Vagina (tissue), 2 donors: Measurements from ENCODE around the gene VIPR2. TPM values are rescaled to one million over a fixed set of nuclear protein-coding genes. Genes with fewer than 3 reads are reported as not detected.

Experiments
- DNase-seq, 2 donors: peaks; one replicate each; pipeline ENCODE4 v3.0.0-alpha.2; 2017; ENCODE audit errors: extremely low spot score in 2 of 2
- H3K27ac ChIP-seq: fragments of 200-600 bp; sonication (generic); one replicate; pipeline ENCODE4 v1.5.1; 2019
- H3K27me3 ChIP-seq: fragments of 200-600 bp; sonication (generic); one replicate; pipeline ENCODE4 v1.5.1; 2019
- H3K36me3 ChIP-seq, 2 donors: fragments of 200-600 bp; sonication (generic); one replicate each; pipeline ENCODE4 v1.5.1; 2017 to 2019
- H3K4me1 ChIP-seq: fragments of 200-600 bp; sonication (generic); one replicate; pipeline ENCODE4 v1.5.1; 2019
- H3K4me3 ChIP-seq, 2 donors: fragments of 200-600 bp; sonication (generic); 1 replicate in 1 of 2; 2 replicates in 1 of 2; pipeline ENCODE4 v1.5.1; 2016 to 2019
- H3K9me3 ChIP-seq: fragments of 200-600 bp; sonication (generic); one replicate; pipeline ENCODE4 v1.5.1; 2019
- POLR2A ChIP-seq, 2 donors: fragments of 450-650 bp; IDR thresholded peaks; one replicate each; pipeline ENCODE4 v1.6.1; 2017; ENCODE audit warnings: antibody characterized with exemption in 2 of 2, mild to moderate bottlenecking in 2 of 2, moderate library complexity in 2 of 2
- POLR2AphosphoS5 ChIP-seq, 2 donors: sonication (generic); formaldehyde crosslinking; IDR thresholded peaks; one replicate each; pipeline ENCODE4 v1.9.0; 2017; ENCODE audit warnings: antibody characterized with exemption in 2 of 2, mild to moderate bottlenecking in 2 of 2, low read depth in 1 of 2; ENCODE audit not compliant: insufficient read depth in 1 of 2
- intact Hi-C: fragments of 100-400 bp; cut with DNase I; formaldehyde crosslinking; loops from one replicate; pipeline ENCODE4 v1.15.1; 2023
- total RNA-seq: library from RNA; depleted of rRNA; stranded (reverse); fragments of >200 nt; gene quantifications from one replicate; pipeline ENCODE4 v1.2.3, GENCODE V29; 2016
- TF ChIP-seq, protein P1 (sequence below), 3 experiments: fragments of 450-650 bp in 2 of 3; fragments of 200-600 bp in 1 of 3; sonication (generic) in 1 of 3; IDR thresholded peaks; one replicate each; pipeline ENCODE4 v1.5.1; 2017 to 2019; ENCODE audit warnings: antibody characterized with exemption in 3 of 3, mild to moderate bottlenecking in 2 of 3, moderate library complexity in 2 of 3

VIPR2 gene
- total RNA-seq, 1 donor from 2014 or later, result 11.3 TPM

DNA sequence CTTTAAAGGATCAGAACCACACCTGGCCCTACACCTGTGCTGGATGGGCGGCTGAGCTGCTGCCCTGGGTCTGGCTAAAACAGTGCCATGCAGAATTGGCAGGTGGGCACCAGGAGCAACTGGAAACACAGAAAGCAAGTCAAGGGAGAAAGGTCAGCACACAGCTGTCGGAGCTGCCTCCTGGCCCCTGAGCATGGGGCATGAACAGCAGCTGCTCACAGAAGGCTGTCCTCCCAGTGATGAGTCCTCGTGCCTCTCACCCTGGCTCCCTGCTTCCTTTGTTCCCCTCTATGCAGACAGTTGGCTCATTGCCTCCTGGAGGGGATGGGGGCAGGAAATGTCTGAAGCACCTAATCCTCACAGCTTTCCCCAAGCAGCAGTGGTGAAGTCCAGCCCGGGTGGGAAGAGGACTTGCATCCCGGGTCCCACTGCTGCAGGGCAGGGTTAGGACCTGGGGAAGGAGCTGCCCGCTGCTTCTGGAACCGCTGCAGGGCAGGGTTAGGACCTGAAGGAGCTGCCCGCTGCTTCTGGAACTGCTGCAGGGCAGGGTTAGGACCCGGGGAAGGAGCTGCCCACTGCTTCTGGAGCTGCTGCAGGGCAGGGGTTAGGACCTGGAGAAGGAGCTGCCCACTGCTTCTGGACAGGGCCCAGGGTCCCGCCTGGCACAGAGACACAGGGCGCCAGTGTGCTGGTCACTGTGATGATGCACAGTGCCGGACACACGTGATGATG lies 37.3 kb downstream of the VIPR2 start:
- H3K27ac ChIP-seq, result no peak overlapping the region
- no peaks in the 10 kb centered on the region for H3K36me3 ChIP-seq
- H3K4me3 ChIP-seq, result no peak overlapping the region
- no peak for TF ChIP-seq POLR2AphosphoS5 (IDR thresholded peaks at IDR 0.05; ENCODE audit: insufficient read depth in 1 of 2, low read depth in 1 of 2)
- TF ChIP-seq, protein P1, sequence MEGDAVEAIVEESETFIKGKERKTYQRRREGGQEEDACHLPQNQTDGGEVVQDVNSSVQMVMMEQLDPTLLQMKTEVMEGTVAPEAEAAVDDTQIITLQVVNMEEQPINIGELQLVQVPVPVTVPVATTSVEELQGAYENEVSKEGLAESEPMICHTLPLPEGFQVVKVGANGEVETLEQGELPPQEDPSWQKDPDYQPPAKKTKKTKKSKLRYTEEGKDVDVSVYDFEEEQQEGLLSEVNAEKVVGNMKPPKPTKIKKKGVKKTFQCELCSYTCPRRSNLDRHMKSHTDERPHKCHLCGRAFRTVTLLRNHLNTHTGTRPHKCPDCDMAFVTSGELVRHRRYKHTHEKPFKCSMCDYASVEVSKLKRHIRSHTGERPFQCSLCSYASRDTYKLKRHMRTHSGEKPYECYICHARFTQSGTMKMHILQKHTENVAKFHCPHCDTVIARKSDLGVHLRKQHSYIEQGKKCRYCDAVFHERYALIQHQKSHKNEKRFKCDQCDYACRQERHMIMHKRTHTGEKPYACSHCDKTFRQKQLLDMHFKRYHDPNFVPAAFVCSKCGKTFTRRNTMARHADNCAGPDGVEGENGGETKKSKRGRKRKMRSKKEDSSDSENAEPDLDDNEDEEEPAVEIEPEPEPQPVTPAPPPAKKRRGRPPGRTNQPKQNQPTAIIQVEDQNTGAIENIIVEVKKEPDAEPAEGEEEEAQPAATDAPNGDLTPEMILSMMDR (IDR thresholded peaks at IDR 0.05), result no peak
- TF ChIP-seq POLR2A (IDR thresholded peaks at IDR 0.05), result no peak
- no peaks in the 10 kb centered on the region for H3K27me3 ChIP-seq
- intact Hi-C loops, result no loop called here
- H3K9me3 ChIP-seq, result no peaks in the 10 kb centered on the region
- peaks cover 6% of the 10 kb centered on the region for H3K4me1 ChIP-seq
- no peak for DNase-seq

DNA sequence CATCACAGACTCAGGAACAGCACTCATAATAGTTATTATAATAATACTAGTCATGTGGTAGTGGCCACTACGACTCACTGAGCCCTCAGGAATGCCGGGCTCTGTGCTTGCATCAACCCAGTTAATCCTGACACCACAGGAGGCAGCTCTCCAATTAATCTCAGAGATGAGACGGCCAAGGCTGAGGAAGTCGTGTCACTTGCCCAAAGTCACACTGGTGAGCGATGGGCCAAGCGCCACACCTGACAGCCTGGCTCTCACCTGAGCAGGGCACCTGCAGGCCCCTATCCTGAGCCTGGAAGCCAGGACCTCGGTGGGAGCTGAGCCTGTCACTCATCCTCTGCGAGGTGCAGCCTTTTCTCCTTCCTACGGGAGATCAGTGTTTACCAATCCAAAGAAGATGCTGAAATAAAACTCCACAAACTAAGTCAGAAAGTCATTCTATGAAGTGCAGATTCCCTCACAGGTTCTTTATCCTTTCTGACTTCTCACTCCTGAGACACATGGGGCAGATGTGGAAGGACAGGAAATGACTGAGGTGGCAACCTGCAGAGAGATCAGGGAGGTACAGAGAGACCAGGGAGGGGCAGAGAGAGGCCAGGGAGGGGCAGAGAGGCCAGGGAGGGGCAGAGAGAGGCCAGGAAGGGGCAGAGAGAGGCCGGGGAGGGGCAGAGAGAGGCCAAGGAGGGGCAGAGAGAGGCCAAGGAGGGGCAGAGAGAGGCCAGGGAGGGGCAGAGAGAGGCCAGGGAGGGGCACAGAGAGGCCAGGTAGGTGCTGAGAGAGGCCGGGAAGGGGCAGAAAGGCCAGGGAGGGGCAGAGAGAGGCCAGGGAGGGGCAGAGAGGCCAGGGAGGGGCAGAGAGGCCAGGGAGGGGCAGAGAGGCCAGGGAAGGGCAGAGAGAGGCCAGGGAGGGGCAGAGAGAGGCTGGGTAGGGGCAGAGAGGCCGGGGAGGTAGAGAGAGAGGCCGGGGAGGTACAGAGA lies 38.5 kb downstream of the VIPR2 start:
- H3K27me3 ChIP-seq, result no peaks in the 10 kb centered on the region
- no peak overlapping the region for H3K4me3 ChIP-seq
- no peak overlapping the region for H3K27ac ChIP-seq
- DNase-seq, result no peak
- H3K9me3 ChIP-seq, result no peaks in the 10 kb centered on the region
- H3K36me3 ChIP-seq, result no peaks in the 10 kb centered on the region
- TF ChIP-seq, protein P1 (IDR thresholded peaks at IDR 0.05), result no peak
- TF ChIP-seq POLR2AphosphoS5 (IDR thresholded peaks at IDR 0.05; ENCODE audit: insufficient read depth in 1 of 2, low read depth in 1 of 2) (no peak), POLR2A (IDR thresholded peaks at IDR 0.05) (no peak)
- intact Hi-C loops, result no loop called here
- H3K4me1 ChIP-seq, result peaks cover 6% of the 10 kb centered on the region

DNA sequence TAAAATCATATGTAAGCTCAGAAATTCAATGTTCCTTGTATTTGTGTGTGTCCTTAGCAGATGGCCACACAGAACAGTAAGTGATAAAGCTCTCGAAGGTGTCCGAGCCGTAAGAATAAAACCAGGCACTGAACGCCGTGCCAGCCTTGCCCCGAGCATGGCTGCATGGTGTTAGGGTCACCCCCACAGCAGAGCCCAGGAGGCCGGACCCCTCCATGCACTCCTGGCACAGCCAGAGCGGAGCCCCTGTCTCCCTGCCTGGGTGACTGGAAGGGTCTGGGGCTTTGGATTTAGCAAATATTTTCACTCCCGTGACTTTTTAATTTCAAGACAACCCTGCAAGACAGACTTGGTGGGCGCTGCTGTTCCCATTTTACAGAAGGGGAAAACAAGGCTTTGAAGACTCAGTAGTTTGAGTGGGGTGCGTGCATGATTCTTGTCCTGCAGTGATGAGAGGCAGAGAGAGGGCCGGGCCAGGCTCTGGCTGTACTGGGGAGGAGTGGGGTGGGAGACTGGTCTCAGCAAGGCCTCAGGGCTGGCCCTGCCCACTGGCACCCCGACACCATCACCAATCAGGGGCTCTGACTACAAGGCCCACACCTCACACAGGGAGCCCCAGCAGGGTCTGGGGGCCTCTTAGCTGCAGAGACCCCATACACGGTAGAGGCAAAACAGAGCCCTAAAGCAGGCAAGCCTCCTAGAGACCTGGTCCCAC lies 39.4 kb downstream of the VIPR2 start:
- Histone ChIP-seq H3K4me3 (no peak overlapping the region), H3K27ac (no peak overlapping the region), H3K27me3 (no peaks in the 10 kb centered on the region), H3K36me3 (no peaks in the 10 kb centered on the region), H3K4me1 (peaks cover 7% of the 10 kb centered on the region), H3K9me3 (no peaks in the 10 kb centered on the region)
- TF ChIP-seq POLR2A (IDR thresholded peaks at IDR 0.05) (no peak), POLR2AphosphoS5 (IDR thresholded peaks at IDR 0.05; ENCODE audit: insufficient read depth in 1 of 2, low read depth in 1 of 2) (no peak)
- TF ChIP-seq, protein P1 (IDR thresholded peaks at IDR 0.05), result no peak
- DNase-seq, result no peak
- intact Hi-C loops, result no loop called here

DNA sequence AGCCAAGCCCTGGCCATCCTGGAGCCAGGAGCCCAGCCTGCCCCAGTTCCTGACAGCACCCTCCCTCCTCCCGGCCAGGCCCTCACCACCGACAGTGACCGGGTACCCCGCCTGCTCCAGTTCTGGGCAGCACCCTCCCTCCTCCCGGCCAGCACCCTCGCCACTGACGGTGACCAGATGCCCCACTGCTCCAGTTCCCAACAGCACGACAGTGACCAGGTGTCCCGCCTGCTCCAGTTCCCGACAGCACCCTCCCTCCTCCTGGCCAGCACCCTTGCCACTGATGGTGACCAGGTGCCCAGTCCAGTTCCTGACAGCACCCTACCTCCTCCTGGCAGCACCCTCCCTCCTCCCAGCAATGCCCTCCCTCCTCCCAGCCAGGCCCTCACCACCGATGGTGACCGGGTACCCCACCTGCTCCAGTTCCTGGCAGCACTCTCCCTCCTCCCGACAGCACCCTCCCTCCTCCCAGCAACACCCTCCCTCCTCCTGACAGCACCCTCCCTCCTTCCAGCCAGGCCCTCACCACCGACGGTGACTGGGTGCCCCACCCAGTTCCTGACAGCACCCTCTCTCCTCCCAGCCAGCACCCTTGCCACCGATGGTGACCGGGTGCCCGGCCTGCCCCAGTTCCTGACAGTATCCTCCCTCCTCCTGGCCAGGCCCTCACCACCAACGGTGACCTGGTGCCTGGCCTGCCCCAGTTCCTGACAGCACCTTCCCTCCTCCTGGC lies 40.3 kb downstream of the VIPR2 start:
- no peaks in the 10 kb centered on the region for H3K9me3 ChIP-seq
- TF ChIP-seq POLR2A (IDR thresholded peaks at IDR 0.05) (no peak), POLR2AphosphoS5 (IDR thresholded peaks at IDR 0.05; ENCODE audit: insufficient read depth in 1 of 2, low read depth in 1 of 2) (no peak)
- TF ChIP-seq, protein P1 (IDR thresholded peaks at IDR 0.05), result no peak
- intact Hi-C loops, result no loop called here
- no peaks in the 10 kb centered on the region for H3K27me3 ChIP-seq
- no peak for DNase-seq
- peaks cover 16% of the 10 kb centered on the region for H3K4me1 ChIP-seq
- H3K4me3 ChIP-seq, result no peak overlapping the region
- no peaks in the 10 kb centered on the region for H3K36me3 ChIP-seq
- H3K27ac ChIP-seq, result no peak overlapping the region
